ENCODE results near the gene ITGAV.
"Not testable (repeated sequence)": the region's sequence is repeated elsewhere in the genome, so short reads cannot be mapped to it uniquely, and the experiment has no call there.

Gene ITGAV

DNA sequence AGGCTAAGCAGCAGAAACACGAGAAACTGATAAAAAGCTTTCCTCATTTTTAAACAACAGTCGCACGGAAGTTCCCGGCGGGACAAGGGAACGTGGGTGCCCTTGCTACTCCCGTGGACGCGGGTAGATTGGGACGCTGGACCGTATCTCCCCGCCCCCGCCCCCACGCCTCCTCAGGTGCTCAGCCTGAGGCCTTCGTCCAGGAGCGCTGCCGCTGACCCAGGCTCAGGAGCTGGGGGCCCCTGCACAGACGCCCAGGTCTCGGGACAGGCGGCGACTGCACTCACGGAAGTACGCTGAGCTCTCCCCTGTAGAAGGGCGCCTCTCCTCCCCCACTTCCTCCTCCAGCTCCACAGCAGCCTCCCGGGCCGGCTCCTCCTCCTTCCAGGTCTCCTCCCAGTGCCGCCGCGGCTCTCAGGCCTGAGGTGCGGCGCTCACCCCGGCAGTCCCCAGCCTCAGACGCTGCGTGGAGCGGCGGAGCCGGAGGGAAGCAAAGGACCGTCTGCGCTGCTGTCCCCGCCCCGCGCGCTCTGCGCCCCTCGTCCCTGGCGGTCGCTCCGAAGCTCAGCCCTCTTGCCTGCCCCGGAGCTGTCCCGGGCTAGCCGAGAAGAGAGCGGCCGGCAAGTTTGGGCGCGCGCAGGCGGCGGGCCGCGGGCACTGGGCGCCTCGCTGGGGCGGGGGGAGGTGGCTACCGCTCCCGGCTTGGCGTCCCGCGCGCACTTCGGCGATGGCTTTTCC, at the start of gene ITGAV:
TSS of gene ITGAV (plus strand) at position 445 of the 738 bp plus-strand sequence. CDS start at position 728, 283 bp downstream.
- DNase-seq: peak; percentile 84

DNA sequence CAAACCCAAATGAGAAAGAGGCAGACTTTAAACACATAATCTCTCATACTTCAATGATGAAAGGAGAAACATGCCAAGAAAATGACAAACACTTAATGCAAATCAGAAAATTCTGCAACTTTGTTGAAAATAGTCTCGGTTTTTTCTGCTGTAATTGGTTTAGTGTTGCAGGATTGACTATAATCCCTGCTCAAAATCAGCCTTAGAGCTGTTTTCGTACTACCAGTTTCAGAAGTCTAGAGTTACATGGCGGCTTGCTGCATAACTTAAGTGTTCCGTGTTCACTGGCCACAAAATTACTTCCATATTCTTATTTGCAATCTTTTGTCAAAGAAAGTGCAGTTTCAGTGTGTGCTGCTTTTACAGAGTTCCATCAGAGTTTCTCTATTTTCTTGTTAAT, 48.9 kb upstream of the ITGAV start:
- DNase-seq: no peak

DNA sequence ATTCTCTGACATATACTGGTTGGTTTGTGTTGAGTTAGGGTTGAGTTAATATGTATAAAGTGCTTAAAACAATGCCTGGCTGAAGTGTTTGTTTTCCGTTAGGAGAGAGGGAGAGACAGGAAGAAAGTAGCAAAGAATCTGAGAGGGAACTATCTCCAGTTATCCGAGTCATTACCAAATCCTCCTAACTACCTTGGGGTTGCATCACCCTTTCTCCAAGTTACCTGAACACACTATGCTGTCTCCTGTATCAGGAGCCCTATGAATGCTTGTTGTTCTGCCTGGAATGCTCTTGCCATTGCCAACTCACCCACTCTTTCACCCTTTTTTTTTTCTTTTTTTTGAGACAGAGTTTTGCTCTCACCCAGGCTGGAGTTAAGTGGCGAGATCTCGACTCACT, 47.9 kb upstream of the ITGAV start:
- no peak for DNase-seq

DNA sequence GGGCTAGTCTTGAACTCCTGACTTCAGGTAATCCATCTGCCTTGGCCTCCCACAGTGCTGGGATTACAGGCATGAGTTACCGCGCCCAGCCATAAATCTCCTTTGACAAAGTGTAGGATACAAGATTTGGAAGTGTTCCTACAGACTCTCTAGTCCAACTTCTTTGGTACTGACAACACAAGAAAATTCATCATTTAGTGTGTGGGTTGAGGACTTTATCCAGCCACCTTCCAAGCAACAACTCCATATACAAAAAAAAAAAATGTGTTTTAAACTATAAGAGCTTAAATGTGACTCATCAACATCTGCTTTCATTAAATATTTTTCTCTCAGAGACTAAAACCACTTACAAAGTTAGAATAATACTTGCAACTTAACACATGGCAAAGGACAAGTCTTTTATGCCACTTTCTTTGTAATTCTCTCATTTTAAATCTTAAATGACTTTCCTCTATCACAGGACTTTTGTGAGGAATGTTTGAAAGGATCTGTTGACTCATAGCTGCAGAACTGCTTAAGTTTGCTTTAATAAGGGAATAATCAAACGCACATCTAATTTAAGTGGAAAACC, 46.2 kb upstream of the ITGAV start:
- DNase-seq: no peak

DNA sequence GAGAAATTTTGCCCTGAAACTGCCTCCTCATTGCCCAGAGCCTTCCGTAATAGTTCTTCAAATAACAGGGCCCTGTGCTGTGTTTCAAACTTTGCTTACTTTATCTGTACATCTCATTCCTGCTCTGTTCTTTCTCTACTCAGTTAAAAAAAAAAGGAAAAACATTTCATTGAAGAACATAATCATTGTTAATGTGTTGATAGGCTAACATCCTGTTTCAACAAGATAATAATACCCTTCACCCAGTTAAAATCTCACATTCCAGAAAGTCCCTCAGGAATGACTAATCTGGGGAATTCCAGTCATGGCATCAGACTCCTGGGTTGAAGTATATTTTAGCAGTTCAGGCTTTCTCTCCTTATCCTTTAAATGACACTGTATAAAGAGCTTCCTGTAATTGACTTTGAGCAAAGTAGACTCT, 45.6 kb upstream of the ITGAV start:
- DNase-seq: no peak

DNA sequence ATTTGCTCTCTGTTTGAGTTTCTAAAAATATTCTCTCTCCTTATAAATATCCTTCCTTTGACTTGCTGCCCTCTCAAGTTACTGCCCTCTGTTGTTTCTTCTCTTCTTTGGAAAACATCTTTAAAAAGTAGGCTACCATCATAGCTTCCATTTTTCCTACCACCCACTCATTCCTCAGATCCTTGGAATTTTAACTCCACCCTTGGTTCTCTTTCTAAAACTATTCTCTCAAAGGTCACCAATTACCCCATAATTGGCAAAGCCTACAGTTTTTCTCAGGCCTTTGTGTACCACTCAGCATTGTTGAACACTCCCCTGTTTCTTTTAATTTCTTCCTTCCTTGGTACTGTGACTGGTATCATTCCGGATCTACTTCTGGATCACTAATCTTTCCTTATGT, 43.0 kb upstream of the ITGAV start:
- DNase-seq: no peak

DNA sequence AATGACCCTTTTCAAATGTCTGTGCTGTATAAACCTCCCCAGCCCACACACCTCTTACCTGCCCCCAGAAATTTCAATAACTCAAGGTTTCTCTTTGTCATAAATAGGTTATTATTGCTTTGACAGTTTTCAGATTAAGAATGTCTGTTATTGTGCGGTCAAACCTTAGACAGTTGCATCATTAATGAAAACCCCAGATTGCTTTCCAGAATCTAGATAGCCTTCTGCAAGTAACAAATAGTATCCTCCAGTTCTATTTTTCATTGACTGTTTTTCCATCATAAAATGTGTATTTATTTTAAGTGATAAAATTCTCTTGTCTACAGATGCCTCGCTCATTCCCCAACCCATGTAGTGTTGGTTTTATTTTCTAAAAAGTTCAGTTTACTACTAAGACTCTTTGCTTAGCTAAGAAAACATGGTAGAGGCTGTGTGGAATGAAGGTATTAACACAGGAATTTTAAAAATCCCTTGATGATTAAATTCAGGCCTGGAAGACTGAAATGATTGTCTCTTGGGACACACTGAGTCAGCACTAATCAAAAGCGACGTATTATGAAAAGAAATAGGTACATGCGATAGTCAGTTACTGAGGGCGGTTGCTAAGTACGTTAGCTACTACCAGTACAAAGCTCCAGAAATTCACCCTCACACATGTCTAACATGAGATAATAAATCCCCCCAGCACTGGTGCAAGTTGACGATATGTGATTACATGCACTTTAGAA, 38.4 kb upstream of the ITGAV start:
- DNase-seq: no peak

DNA sequence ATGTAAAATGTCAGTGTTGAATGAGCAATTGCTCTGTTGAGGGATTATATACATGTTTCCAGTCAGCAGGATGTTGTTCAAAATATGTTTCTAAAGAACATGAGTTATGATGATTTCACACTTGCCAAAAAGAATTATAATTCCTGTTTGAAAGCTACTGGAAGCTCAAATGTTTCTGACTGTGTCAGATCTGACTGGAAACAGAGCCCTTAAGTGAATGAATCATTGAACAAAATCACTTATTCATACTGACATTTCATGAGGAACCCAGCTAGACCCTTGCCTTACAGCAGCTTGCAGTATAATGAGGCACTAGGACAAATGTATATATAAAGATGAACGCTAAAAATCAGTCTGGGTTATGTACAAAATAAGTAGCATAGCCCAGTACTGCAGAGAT, 35.4 kb upstream of the ITGAV start:
- DNase-seq: no peak

DNA sequence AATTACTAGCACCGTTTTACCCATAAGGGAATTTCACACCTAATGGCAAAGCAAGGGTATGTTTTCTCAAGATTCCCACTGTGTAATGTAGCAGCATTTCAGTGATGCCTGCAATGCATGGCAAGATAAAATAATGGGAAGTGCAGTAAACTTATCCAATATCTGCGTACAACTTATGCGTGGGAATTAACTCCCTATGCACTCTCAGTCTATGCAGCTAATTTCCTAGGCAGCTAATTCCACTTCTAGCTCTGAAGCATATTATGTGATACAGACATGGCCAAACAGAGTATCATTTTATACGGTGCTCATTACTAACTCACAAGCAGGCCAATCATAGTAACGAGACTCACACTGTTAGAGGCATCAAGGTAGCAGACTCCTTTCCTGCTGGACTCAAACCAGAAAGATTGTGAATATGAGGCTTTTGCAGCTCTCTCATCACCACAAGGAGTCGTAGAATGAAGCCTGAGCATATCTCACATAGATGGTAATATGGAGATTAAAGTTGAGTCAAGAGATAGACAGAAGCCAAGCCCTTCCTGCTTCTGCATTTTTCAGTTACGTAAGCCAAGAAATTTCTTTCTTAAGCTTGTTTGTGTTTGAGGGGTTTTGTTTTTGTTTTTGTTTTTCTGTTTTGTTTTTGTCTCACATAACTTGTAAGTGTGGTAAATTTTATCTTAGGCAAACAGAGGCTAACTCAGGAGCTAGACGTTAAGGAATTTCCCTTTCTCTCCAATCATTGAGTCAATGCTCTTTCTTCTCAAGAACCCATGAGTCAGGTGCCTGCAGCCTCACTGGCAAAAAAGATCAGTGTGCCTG, 34.8 kb upstream of the ITGAV start:
- DNase-seq: no peak

DNA sequence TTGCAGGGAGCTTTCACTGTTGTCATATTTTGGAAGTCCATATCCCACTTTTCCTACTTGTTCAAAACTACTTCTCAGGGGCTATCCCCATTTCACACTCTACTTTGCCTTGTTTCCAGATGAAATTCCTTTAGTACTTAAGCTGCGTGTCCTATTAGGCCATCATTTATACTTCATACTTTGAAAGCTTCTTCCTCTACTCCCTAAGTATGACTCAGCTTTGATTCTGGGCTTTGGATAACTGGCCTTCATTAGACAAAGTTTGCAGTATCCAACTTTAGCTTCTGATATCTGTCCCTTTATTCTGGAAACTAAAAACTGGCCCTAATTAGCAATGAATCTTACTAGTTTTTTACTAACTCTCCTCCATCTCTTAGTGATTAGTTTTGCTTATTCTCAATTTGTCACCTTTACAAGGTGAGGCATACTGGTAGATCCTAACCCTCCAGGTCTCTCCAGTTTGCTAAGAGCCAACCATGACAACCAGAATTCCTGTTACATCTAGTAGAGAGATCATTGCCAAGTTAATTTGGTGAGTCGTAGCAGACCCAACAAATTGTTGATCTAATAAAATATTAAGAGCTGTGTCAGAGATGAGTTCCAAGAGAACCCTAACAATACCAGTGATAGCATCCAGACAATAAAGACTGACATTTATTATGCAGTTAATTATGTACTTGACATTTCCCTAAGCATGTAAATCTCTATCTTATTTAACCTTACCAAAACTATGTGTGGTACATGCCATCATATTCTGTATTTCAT, 31.2 kb upstream of the ITGAV start:
- DNase-seq: no peak

DNA sequence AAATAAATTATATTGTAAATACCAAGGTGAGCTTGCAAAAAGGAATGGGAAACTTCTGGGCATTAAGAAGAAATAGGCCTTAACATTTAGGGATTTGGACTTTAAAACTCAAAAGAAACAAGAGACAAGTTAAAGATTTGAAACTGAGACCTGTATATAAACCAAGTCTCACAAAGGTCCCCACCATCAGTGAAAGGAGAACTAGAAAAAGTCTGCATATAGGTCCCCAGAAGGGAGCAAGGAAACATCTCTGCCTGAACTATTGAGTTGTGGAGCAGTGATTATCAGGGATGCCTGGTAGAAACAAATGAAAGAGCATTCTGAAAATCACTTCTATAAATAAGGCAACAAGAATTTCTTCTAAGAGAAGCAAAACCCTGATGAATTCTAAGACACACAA, 30.5 kb upstream of the ITGAV start:
- DNase-seq: no peak

DNA sequence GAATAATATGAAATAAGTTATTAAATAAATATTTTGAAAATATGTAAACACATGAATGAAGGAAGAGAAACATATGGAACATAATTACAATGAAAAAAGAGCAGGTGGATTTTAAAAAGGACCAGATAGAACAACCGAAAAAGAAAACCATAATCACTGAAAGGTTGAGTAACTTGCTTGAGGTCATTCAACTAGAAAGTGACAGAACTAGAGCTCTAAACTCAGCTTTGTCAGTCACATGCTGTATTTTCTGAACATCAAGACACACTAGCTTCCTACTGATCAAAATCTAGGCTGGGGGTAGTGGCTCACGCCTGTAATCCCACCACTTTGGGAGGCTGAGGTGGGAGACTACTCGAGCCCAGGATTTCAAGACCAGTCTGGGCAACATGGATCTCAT, 30.0 kb upstream of the ITGAV start:
- DNase-seq: no peak

DNA sequence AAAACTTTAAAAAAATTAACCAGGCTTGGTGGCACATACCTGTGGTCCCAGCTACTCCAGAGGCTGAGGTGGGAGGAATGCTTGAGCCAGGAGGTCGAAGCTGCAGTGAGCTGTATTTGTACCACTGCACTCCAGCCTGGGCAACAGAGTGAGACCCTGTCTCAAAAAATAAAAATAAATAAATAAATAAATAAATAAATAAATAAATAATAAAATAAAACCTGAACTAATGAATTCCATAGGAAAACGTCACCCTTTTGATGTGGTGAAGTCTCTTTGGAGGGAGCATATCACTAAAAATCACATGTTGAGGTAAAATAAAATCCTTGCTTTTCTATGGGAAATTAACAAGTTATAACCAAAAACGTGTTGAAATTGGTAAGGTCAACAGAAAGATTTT, 29.6 kb upstream of the ITGAV start:
- no peak for DNase-seq

DNA sequence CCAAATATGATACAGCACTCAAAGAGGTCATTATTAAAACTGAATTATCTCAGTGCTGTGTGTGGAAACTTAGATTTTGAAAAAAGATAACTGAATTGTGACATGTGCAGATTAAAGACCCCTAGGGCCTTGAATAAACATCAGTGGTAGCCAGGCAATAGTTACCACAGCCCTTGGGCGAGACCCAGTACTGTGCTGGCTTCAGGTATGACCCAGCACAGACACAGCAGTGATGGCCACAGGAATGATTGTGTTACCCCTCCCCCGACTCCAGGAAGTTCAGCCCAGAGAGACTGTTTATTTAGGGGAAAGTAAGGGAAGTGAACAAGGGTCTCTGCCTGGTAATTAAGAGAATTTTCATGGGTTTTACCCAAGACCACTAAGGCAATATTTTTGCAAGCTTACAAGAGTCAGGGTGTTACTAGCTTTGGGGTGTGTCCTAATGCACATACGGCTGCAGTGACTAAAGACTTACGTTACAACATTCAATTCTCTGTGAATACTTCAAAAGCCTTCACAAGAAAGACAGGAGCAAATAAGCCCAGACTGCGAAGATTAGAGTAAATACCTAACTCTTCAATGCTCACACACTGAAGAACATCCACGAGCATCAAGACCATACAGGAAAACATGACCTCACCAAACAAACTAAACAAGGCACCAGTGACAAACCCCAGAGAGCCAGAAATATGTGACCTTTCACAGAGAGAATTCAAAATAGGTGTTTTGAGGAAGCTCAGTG, 28.2 kb upstream of the ITGAV start:
- no peak for DNase-seq

DNA sequence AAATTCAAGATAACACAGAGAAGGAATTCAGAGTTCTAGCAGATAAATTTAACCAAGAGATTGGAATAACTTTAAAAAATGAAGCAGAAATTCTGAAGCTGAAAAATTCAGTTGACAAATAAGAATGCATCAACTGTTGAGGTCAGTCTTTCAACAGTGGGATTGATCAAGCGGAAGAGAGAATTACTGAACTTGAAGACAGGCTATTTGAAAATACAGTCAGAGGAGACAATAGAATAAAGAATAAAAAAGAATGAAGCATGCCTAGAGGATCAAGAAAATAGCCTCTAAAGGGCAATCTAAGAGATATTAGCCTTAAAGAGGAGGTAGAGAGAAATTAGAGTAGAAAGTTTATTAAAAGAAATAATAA, 27.7 kb upstream of the ITGAV start:
- no peak for DNase-seq

DNA sequence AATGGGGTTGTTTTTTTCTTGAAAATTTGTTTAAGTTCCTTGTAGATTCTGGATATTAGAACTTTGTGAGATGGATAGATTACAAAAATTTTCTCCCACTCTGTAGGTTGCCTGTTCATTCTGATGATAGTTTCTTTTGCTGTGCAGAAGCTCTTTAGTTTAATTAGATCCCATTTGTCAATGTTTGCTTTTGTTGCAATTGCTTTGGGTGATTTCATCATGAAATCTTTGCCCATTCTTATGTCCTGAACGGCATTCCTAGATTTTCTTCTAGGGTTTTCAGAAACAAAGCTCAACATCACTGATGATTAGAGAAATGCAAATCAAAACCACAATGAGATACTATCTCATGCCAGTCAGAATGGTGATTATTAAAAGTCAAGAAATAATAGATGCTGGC, 21.3 kb upstream of the ITGAV start:
- DNase-seq: not testable (repeated sequence)

DNA sequence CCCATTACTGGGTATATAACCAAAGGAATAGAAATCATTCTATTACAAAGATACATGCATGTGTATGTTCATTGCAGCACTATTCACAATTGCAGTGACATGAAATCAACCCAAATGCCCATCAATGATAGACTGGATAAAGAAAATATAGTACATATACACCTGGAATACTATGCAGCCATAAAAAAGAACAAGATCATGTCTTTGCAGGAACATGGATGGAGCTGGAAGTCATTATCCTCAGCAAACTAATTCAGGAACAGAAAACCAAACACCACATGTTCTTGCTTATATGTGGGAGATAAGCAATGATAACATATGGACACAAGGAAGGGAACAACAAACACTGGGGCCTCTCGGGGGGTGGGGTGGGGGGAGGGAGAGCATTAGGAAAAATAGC, 20.7 kb upstream of the ITGAV start:
- DNase-seq: not testable (repeated sequence)

DNA sequence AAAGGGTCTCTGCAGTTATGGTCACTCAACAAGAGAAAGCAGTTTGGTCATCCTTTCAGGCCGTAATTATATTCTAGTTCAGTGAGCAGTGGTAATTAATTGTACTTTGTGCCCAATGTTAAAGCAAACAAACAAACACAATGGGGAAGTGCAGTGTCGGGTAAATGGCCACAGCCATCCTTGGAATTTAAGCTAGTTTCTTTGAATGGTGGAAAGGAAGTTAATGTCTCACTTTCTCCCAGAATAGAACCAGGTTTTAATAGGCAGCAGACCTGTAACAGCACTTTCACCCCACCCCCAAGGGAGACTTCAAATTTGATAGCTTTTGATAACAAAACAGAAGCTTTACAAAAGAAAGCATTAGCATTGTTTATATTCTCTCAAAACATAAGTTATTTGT, 20.0 kb upstream of the ITGAV start:
- DNase-seq: peak; percentile 12

DNA sequence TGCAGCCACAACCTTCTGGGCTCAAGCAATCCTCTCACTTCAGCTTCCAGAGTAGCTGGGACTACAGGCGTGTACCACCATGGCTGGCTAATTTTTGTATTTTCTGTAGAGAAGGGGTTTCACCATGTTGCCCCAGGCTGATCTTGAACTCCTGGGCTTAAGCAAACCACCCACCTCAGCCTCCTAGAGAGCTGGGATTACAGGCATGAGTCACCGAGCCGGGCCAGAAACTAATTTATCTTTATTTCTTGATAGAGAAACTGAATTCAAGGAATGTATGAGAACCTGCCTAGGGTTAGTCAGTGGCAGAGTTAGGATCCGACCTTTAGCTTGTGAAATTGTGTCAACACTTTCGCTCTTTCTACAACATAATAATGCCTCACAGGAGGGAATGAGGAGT, 19.3 kb upstream of the ITGAV start:
- no peak for DNase-seq

DNA sequence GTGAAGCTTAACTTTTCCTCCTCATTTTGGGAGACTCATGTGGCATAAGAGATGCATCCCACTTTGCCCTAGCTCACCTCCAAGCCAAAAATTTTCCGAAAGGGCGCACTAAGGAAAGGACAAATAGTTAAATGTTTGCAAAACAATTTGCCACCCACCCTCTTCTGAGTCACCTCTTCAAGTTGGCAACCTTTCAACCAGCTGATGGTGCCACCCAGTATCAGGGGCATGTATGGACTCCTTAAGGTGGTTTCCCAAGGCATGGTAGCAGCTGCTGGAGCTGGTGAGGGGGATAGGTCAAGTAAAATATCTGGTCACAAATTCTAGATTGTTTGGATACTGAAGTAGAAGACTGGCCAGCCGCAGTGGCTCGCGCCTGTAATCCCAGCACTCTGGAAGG, 17.2 kb upstream of the ITGAV start:
- DNase-seq: peak; percentile 15

DNA sequence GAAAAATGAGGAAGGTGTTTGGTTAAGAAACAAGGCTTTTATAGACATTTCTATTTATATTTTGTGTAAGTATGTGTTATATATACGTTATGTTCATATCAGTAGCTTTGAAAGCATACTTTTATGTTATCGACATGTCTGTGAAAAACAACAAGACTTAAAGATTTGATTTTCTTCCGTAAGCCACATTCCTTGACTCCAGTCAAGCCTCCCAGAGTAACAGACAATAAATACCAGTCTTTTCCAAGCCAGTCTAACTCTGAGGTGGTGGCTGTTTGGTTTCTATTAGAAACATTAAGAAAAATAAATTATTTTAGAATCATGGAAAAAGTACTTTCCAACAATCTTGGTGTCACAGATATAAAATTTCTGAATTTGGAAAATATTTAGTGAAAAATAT, 16.3 kb upstream of the ITGAV start:
- no peak for DNase-seq

DNA sequence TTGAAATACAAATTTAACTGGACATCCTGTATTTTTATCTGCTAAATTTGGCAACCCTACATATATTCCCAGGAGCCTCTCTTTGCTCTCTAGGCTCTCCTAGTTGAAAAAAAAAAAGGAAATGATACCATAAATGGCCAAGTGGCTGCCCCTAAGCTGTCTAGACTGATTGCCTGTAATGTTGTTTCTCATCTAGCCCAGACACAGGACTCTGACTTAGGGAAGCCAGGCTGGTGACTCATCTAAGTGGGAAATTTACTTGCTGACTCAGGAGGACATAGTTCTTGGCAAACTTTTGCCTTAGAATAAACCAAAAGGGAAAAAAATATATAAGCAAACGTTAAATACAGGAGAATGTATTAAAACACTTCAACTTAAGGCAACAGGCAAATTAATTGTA, 14.6 kb upstream of the ITGAV start:
- no peak for DNase-seq

Measured in COR-L47 (cell line).